ENCODE results near the gene SNX8.

The SNX8 gene

DNA sequence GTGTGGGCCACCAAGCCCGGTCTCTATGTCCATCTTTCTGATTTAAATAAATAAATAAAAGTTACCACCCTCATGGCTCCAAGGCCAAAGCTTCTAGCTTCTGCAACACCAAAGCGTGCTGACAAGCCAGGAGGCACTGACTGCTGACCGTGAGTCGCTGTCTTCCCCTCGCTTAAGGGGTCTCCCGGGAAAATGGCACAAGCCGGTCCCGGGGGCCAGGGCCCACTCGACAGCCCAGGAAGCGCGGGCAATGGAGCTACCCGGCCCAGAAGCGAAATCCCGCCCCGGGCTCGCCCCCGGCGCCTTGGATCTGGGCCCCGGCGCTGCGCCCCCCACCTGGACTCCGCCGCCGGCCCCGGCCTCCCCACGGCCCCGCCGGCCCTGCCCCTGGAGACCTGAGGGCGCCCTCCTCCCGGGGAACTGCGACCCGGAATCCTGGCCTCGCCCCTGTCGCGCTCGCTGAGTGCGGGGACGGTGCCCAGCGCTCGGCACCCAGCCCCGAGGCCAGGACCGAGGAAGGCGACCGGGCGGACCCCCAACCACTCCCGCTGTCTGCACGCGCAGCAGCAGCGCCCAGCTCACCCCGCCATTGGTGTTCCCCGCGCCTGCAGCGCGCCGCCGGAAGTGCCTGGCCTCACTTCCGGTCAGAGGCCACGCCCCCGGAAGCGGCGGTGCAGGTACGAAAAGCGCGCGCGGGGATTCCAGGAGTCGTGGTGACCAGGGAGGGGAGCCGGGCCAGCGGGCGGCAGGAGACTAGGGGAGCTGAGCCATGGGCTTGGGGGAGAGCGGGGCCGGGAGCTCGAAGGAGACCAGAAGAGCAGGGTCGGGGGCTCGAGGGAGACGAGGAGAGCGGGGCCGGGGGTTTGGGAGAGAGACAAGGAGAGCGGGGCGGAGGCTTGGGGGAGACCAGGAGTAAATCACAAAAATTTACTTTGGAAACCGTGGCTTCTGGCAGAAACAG lies 72.4 kb downstream of the SNX8 start, which contains the start of the genes MRM2 and NUDT1:
Gene MRM2, minus strand, starts transcription at position 626 of the 961 bp plus-strand sequence. Its CDS starts 36 bp downstream, at position 590.
Gene NUDT1, plus strand, starts transcription at position 647 of the 961 bp plus-strand sequence. CDS start 2,349 bp downstream, outside the sequence.
- Mint-ChIP-seq H3K9me3 (no peaks in the 10 kb centered on the region), H3K27me3 (no peaks in the 10 kb centered on the region), H3K36me3 (ENCODE audit: insufficient read depth) (peaks cover 19% of the 10 kb centered on the region), H3K4me1 (peaks cover 14% of the 10 kb centered on the region), H3K27ac (ENCODE audit: low read depth) (peak within 1 kb of the TSS; percentile 93), H3K4me3 (peak within 1 kb of the TSS; percentile 90)
- ATAC-seq (replicated peaks; ENCODE audit: extremely low read depth, poor library complexity, severe bottlenecking), result peak; percentile 57
- peak; percentile 22 to 28 for DNase-seq (ENCODE audit: low spot score in 2 of 2)

DNA sequence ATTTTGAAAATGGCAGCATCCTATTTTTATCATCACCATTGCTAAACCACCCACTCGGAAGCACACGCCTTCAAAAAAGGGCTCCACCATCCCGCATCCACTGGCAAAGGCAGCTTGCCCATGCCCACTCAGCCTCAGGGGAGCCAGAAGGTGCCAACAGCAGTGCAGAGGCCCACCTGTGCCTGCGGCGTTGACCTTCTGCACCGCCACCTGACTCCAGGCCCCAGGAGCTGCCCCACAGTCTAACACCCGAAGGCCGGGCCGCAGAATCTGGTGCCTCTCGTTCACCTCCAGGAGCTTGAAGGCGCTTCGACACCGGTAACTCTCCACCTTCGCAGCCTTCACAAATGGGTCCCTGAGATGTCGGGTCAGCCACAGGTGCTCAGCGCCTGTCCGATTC lies 75.0 kb downstream of the SNX8 start:
- DNase-seq (ENCODE audit: low spot score in 2 of 2) (no peak), ATAC-seq (replicated peaks; ENCODE audit: extremely low read depth, poor library complexity, severe bottlenecking) (no peak)
- Mint-ChIP-seq H3K36me3 (ENCODE audit: insufficient read depth) (peaks cover 21% of the 10 kb centered on the region), H3K27ac (ENCODE audit: low read depth) (no peak overlapping the region), H3K9me3 (no peaks in the 10 kb centered on the region), H3K27me3 (no peaks in the 10 kb centered on the region), H3K4me1 (peaks cover 10% of the 10 kb centered on the region), H3K4me3 (no peak overlapping the region)

DNA sequence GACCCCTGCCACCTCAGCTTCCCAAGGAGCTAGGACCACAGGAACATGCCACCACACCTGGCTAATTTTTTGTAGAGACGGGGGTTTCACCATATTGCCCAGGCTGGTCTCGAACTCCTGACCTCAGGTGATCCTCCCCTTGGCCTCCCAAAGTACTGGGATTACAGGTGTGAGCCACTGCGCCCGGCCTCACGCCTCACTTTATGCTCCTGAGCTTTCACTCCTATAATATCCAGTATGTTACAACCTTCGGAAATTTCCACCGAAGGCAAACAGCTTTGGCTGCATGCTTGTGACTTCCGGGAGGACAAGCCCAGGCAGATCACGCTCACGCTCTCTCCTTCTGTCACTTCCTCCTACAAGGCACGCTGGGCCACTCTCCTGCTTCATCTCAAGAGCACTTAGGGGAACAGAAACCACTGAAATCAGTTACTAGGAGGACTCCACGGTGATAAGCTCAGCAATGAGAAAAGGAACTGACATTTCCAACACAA lies 77.1 kb downstream of the SNX8 start:
- Mint-ChIP-seq H3K4me3 (no peak overlapping the region), H3K36me3 (ENCODE audit: insufficient read depth) (peaks cover 24% of the 10 kb centered on the region), H3K4me1 (peaks cover 12% of the 10 kb centered on the region), H3K9me3 (no peaks in the 10 kb centered on the region), H3K27ac (ENCODE audit: low read depth) (no peak overlapping the region), H3K27me3 (no peaks in the 10 kb centered on the region)
- DNase-seq (ENCODE audit: low spot score in 2 of 2), result no peak
- ATAC-seq (replicated peaks; ENCODE audit: extremely low read depth, poor library complexity, severe bottlenecking), result no peak

DNA sequence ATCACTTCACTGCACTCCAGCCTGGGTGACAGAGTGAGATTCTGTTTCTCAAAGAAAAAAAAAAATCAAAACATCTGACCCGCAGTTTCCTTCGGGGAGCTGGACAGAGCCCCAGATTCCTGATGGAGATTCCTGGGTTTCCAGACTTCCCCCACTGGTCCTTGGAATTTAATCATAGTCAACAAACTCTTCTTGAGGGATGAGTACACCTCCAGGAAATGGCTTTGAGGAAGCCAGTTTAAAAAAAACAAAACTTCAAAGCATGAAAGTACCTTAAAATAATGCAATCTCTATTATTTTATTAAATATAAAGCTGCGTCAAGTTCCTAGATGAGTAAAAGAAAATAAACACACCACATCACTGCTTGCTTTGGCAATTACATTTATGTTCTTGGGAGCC lies 80.3 kb downstream of the SNX8 start:
- Mint-ChIP-seq H3K4me3 (peak overlapping the region; percentile 41), H3K36me3 (ENCODE audit: insufficient read depth) (peaks cover 26% of the 10 kb centered on the region), H3K9me3 (no peaks in the 10 kb centered on the region), H3K27me3 (no peaks in the 10 kb centered on the region), H3K4me1 (peaks cover 34% of the 10 kb centered on the region), H3K27ac (ENCODE audit: low read depth) (no peak overlapping the region)
- ATAC-seq (replicated peaks; ENCODE audit: extremely low read depth, poor library complexity, severe bottlenecking), result no peak
- no peak for DNase-seq (ENCODE audit: low spot score in 2 of 2)

DNA sequence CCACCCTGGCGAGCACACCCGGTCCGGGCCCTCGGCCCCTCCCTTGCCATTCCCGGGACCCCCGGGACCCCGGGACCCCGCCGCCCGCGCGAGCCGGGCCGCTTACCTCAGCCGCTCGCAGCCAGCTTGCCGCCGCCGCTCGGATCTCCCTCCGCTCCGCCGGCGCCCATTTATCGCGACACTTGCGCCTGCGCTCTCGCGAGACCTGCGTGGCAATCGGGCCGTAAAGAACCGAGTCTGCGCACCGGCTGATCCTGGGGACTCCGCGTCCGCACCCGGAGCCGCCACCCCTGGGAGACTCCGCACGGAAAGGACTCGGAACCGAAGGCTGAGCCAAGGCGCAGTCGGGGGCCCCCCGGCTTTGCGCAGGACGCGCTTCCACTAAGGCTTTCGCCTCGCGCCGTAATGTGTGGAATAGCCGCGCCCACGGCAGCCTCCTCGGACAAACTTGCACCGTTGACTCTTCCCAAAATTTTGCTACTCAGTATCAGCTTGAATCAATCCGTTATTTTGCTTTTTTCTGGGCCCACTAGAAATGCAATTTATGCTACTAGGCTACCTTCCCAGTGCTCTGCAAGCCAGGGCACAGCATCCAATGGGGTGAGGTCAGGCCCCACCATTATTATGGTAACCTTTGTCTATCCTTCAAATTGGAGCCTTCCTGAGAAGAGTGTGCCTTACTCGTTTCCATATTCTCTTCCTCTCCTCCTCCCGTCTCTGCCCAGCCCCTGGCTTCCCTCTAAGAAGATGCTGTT lies 81.3 kb downstream of the SNX8 start, which contains the start of gene MAD1L1:
Gene MAD1L1, minus strand, starts transcription at position 180 of the 755 bp plus-strand sequence. CDS start 2,812 bp downstream, outside the sequence.
- Mint-ChIP-seq H3K27me3 (no peaks in the 10 kb centered on the region), H3K36me3 (ENCODE audit: insufficient read depth) (peaks cover 19% of the 10 kb centered on the region), H3K27ac (ENCODE audit: low read depth) (peak within 1 kb of the TSS; percentile 68), H3K4me3 (peak within 1 kb of the TSS; percentile 90), H3K9me3 (no peaks in the 10 kb centered on the region), H3K4me1 (peaks cover 37% of the 10 kb centered on the region)
- peak; percentile 93 for ATAC-seq (replicated peaks; ENCODE audit: extremely low read depth, poor library complexity, severe bottlenecking)
- DNase-seq (ENCODE audit: low spot score in 2 of 2), result peak; percentile 79 to 80

DNA sequence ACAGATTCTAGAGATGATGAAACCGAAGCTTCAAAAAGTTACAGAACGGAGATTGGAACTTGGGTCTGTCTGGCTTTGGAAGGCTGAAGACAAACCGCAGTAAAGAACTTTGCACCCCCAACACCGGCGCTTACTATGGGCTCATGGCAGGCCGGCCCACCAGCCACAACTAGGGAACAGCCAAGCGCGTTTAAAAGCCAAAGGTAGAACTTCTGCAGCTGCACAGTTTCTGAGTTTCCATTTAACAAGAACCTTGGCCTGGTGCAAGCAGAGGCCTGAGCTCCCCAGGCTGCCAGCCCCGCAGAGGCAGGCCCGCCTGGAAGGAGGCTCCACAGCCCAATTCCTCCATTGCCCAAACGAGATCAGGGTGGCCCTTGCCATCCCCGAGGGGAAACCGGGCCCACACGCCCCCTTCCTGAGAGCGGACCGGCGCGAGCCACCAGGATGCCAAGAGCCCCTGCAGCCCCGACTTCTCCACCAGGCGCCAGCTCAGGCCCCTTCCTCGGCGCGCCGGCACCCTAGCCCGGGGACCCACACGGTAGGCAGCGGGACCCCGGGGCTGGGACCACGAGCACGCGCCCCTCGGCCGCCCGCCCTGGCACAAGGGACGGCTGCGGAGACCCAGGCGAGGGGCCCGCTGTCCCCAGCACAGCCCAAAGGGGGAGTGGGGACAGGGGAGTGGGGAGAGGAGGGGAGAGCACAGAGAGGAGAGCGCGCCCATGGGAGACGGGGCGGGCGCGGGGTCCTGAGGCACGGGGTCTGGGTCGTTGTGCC lies 82.1 kb downstream of the SNX8 start:
- no peaks in the 10 kb centered on the region for H3K27me3 Mint-ChIP-seq
- H3K9me3 Mint-ChIP-seq, result no peaks in the 10 kb centered on the region
- ATAC-seq (replicated peaks; ENCODE audit: extremely low read depth, poor library complexity, severe bottlenecking), result peak; percentile 47
- peak overlapping the region; percentile 68 for H3K27ac Mint-ChIP-seq (ENCODE audit: low read depth)
- H3K36me3 Mint-ChIP-seq (ENCODE audit: insufficient read depth), result peaks cover 16% of the 10 kb centered on the region
- H3K4me1 Mint-ChIP-seq, result peaks cover 34% of the 10 kb centered on the region
- peak overlapping the region; percentile 90 for H3K4me3 Mint-ChIP-seq
- DNase-seq (ENCODE audit: low spot score in 2 of 2), result peak in 1 of 2 donors; percentile 22

DNA sequence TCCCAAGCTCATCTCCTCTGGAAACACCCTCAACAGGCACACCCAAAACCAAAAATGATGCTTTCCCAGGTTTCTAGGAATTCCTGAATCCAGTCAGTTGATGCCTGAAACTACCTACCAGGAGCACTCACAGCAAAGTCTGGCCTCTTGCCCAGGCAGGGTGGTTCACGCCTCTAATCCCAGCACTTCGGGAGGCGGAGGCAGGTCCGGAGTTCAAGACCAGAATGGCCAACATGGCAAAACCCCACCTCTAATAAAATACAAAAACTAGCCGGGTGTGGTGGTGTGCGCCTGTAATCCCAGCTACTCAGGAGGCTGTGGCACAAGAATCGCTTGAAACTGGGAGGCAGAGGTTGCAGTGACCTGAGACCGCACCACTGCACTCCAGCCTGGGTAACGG lies 83.4 kb downstream of the SNX8 start:
- Mint-ChIP-seq H3K4me1 (peaks cover 35% of the 10 kb centered on the region), H3K27ac (ENCODE audit: low read depth) (no peak overlapping the region), H3K4me3 (peak overlapping the region; percentile 38), H3K9me3 (no peaks in the 10 kb centered on the region), H3K36me3 (ENCODE audit: insufficient read depth) (peaks cover 20% of the 10 kb centered on the region), H3K27me3 (no peaks in the 10 kb centered on the region)
- DNase-seq (ENCODE audit: low spot score in 2 of 2), result no peak
- ATAC-seq (replicated peaks; ENCODE audit: extremely low read depth, poor library complexity, severe bottlenecking), result no peak

DNA sequence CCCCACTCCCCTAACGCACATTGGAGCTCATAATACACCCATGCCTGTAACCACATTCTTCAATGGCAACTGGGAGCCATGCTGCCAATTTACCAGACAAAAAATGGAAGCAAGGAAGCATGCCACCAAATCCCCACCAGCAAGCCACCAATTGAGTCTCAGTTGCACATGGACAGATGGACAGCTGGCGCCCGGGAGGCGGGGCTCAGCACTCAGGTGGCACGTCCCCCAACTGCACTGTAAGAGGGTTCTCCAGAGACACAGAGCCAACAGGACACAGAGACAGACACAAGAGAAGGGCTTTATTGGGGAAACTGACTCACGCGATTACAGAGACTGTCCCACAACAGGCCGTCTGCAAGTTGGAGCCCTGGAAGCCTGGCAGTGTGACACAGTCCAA lies 84.0 kb downstream of the SNX8 start:
- no peak for ATAC-seq (replicated peaks; ENCODE audit: extremely low read depth, poor library complexity, severe bottlenecking)
- no peaks in the 10 kb centered on the region for H3K9me3 Mint-ChIP-seq
- H3K27me3 Mint-ChIP-seq, result no peaks in the 10 kb centered on the region
- H3K36me3 Mint-ChIP-seq (ENCODE audit: insufficient read depth), result peaks cover 20% of the 10 kb centered on the region
- peaks cover 37% of the 10 kb centered on the region for H3K4me1 Mint-ChIP-seq
- no peak overlapping the region for H3K27ac Mint-ChIP-seq (ENCODE audit: low read depth)
- peak overlapping the region; percentile 11 for H3K4me3 Mint-ChIP-seq
- no peak for DNase-seq (ENCODE audit: low spot score in 2 of 2)

DNA sequence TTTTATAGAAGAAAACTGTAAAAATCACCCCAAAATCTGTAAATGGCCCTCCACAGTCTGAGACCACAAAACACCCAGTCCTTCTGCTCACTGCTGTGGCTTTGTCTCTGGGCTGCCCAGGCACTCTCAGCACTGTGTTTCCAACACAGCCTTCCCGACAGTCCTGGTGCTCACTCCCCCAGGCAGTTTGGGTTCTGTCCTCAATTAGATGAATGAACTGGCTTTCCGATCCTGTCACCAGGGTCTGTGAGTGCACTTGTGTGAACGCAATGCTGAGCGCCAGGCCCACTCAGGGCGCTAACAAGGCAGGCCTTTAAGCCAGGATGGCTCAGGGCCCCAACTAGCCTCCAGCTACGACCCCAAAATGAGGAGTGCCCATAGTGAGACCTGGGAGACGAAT lies 84.8 kb downstream of the SNX8 start:
- Mint-ChIP-seq H3K36me3 (ENCODE audit: insufficient read depth) (peaks cover 20% of the 10 kb centered on the region), H3K4me3 (no peak overlapping the region), H3K9me3 (no peaks in the 10 kb centered on the region), H3K27ac (ENCODE audit: low read depth) (no peak overlapping the region), H3K27me3 (no peaks in the 10 kb centered on the region), H3K4me1 (peaks cover 37% of the 10 kb centered on the region)
- DNase-seq (ENCODE audit: low spot score in 2 of 2), result no peak
- no peak for ATAC-seq (replicated peaks; ENCODE audit: extremely low read depth, poor library complexity, severe bottlenecking)

DNA sequence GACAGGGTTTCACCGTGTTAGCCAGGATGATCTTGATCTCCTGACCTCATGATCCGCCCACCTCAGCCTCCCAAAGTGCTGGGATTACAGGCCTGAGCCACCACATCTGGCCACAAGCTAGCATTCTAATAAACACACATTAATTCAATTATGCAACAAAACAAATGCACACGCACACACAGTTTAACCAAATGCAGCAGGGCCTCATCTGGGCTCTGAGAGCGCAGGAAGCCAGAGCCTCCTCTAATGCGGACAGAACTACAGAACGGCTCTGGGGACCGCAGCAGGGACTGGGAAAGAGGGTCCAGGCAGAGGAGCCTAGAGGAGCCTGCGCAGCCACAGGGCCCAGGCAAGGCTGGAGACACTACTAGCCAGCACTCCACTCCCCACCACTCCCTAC lies 85.3 kb downstream of the SNX8 start:
- H3K4me1 Mint-ChIP-seq, result peaks cover 37% of the 10 kb centered on the region
- no peak overlapping the region for H3K4me3 Mint-ChIP-seq
- DNase-seq (ENCODE audit: low spot score in 2 of 2), result no peak
- H3K27me3 Mint-ChIP-seq, result no peaks in the 10 kb centered on the region
- no peaks in the 10 kb centered on the region for H3K9me3 Mint-ChIP-seq
- no peak overlapping the region for H3K27ac Mint-ChIP-seq (ENCODE audit: low read depth)
- no peak for ATAC-seq (replicated peaks; ENCODE audit: extremely low read depth, poor library complexity, severe bottlenecking)
- peaks cover 23% of the 10 kb centered on the region for H3K36me3 Mint-ChIP-seq (ENCODE audit: insufficient read depth)

DNA sequence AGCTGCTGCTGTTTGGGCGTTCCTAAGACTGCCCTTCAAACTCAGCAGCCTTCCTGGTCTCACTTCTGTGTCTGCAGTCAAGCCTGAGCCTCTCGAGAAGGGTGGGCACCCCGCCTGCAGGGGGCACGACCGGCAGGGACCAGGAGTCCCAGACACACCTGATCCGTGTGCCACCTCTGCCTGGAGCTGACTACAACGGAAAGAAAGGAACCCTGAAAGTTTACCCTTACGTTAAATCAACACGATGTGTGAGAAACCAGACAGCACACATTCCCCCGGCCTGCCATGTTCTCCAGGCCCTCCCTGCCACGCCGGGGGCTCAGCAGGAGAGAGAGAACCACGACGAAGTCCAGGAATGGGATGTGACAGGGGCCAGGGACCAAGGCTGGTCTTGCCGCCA lies 86.5 kb downstream of the SNX8 start:
- Mint-ChIP-seq H3K9me3 (no peaks in the 10 kb centered on the region), H3K36me3 (ENCODE audit: insufficient read depth) (peaks cover 19% of the 10 kb centered on the region), H3K4me3 (no peak overlapping the region), H3K4me1 (peaks cover 30% of the 10 kb centered on the region), H3K27ac (ENCODE audit: low read depth) (peak overlapping the region; percentile 53), H3K27me3 (no peaks in the 10 kb centered on the region)
- DNase-seq (ENCODE audit: low spot score in 2 of 2) (no peak), ATAC-seq (replicated peaks; ENCODE audit: extremely low read depth, poor library complexity, severe bottlenecking) (no peak)

DNA sequence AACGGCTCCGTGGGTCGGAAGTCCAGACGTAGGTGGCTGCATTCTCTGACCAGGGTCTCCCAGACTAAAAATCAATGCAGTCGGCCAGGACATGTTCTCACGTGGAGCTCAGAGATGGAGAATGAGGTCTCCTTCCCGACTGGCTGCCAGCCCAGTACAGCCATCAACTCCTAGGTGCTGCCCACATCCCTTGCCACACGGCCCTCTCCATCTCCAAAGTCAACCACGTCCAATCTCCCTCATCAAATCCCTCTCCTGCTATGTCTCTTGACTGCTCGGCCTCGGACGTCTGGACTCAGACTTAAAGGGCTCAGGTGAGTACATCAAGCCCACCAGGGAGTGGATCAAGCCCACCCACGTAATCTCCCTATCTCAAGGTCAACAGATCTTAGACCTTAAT lies 88.4 kb downstream of the SNX8 start:
- Mint-ChIP-seq H3K36me3 (ENCODE audit: insufficient read depth) (peaks cover 18% of the 10 kb centered on the region), H3K4me1 (peaks cover 23% of the 10 kb centered on the region)
- no peak for ATAC-seq (replicated peaks; ENCODE audit: extremely low read depth, poor library complexity, severe bottlenecking)

More for the DNA sequence above, 88.4 kb downstream of the SNX8 start:
- Mint-ChIP-seq H3K27ac (ENCODE audit: low read depth) (no peak overlapping the region), H3K27me3 (no peaks in the 10 kb centered on the region), H3K4me3 (no peak overlapping the region), H3K9me3 (no peaks in the 10 kb centered on the region)
- no peak for DNase-seq (ENCODE audit: low spot score in 2 of 2)
